IPS DF 6.9 (cell line): ENCODE results near the gene GPR39.
A peak's percentile ranks its signal among the peaks of the same experiment; 100 is the strongest.

Experiments
- DNase-seq: peaks from one replicate; pipeline ENCODE4 v3.0.0-alpha.2; 2013; ENCODE audit warnings: low read depth, low spot score
- H3K27ac ChIP-seq: one replicate; pipeline ENCODE4 v1.5.1; 2013; ENCODE audit warnings: low read length, control low read depth
- H3K27me3 ChIP-seq: 2 replicates; pipeline ENCODE4 v1.6.1; 2013; ENCODE audit warnings: mild to moderate bottlenecking, low read length; ENCODE audit not compliant: control insufficient read depth, insufficient read depth
- H3K36me3 ChIP-seq: 2 replicates; pipeline ENCODE4 v1.6.1; 2013; ENCODE audit warnings: low read length; ENCODE audit not compliant: control insufficient read depth, insufficient read depth
- H3K4me1 ChIP-seq: 2 replicates; pipeline ENCODE4 v1.6.1; 2013; ENCODE audit warnings: low read length; ENCODE audit not compliant: control insufficient read depth, insufficient read depth
- H3K4me3 ChIP-seq: 2 replicates; pipeline ENCODE4 v1.5.1; 2013; ENCODE audit warnings: mild to moderate bottlenecking, low read length
- H3K9me3 ChIP-seq: 2 replicates; pipeline ENCODE4 v1.6.1; 2013; ENCODE audit warnings: low read length, inconsistent platforms; ENCODE audit not compliant: control insufficient read depth, insufficient read depth
- WGBS: extraction: QIAGEN DNeasy Blood & Tissue Kit; methylation state at CpG from one replicate; pipeline ENCODE4 v1.1.7; 2013; ENCODE audit warnings: mixed read lengths, missing lambda C conversion rate; ENCODE audit not compliant: insufficient read length, insufficient coverage; 5-methylcytosine and 5-hydroxymethylcytosine counted together

GPR39 gene

DNA sequence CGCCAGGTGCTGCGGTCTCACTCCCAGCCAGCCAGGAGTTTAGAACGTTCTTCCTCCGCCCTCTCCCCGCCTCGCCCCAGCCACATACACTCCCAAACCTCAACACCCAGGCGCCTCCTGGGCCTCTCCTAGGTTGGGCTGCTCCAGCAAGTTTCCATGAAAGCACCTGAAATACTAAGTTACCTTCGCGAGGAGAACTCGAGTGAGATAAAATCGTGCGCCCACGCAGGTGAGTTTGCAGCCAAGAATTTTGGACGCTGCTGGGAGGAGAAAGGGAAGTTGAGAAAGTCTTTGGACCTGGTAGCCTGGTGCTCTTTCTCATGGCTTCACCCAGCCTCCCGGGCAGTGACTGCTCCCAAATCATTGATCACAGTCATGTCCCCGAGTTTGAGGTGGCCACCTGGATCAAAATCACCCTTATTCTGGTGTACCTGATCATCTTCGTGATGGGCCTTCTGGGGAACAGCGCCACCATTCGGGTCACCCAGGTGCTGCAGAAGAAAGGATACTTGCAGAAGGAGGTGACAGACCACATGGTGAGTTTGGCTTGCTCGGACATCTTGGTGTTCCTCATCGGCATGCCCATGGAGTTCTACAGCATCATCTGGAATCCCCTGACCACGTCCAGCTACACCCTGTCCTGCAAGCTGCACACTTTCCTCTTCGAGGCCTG, at the start of gene GPR39:
GPR39 (plus strand) TSS at position 83 of the 673 bp plus-strand sequence.
- peak within 1 kb of the TSS; percentile 60; the same call in 1 of the 2 replicates for H3K4me3 ChIP-seq
- no peaks in the 10 kb centered on the region for H3K9me3 ChIP-seq
- WGBS, result no CpG with 5 or more reads among the region's 23 CpGs
- H3K36me3 ChIP-seq, result no peaks in the 10 kb centered on the region
- H3K27me3 ChIP-seq, result peaks cover 4% of the 10 kb centered on the region; the same call in 1 of the 2 replicates
- peaks cover 4% of the 10 kb centered on the region for H3K4me1 ChIP-seq
- DNase-seq, result no peak
- no peak within 1 kb of the TSS for H3K27ac ChIP-seq

DNA sequence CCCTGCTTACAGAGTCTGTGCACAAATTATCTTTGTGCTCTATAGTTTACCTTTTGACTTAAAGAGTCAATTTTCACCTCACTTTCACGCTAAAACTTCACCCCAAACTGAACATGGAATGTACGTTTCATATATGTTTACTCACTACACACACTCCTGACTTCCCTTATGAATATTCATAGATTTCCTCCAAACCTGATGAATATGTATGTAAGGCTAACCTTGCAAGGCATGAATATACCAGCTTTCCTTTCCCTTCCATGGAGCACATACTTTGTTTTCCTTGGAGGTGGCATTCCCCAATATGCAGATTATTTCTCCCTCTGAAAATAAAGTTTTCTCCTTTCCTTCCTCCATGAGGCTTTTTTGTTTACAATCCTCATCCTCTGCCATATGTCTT, 48.4 kb upstream of the GPR39 start:
- WGBS, result no CpG with 5 or more reads among the region's 2 CpGs
- no peaks in the 10 kb centered on the region for H3K27me3 ChIP-seq
- H3K4me1 ChIP-seq, result no peaks in the 10 kb centered on the region
- H3K9me3 ChIP-seq, result no peaks in the 10 kb centered on the region
- no peak for DNase-seq
- H3K4me3 ChIP-seq, result no peak overlapping the region
- H3K36me3 ChIP-seq, result no peaks in the 10 kb centered on the region
- no peak overlapping the region for H3K27ac ChIP-seq

DNA sequence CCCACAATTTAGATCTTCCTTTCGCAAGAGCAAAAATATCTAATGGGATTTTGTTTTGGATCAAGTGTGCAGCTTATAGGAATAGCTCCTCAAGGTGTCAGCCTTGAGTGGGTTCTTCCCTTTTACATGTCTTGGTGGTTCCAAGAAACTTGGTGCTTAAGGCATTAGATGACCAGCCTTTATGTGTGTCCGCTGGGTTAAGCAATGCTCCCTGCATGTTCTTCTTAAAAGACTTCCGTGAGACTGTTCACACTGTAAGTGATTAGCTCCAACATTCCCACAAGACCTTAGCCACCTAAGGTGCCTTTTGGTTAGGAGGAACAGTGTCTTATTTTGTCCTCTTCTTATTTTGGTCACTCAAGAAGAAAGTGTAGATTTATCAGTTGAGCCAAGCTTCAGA, 44.3 kb upstream of the GPR39 start:
- no peaks in the 10 kb centered on the region for H3K4me1 ChIP-seq
- no peak for DNase-seq
- no peak overlapping the region for H3K27ac ChIP-seq
- no CpG with 5 or more reads among the region's 3 CpGs for WGBS
- no peak overlapping the region for H3K4me3 ChIP-seq
- no peaks in the 10 kb centered on the region for H3K36me3 ChIP-seq
- H3K27me3 ChIP-seq, result no peaks in the 10 kb centered on the region
- no peaks in the 10 kb centered on the region for H3K9me3 ChIP-seq

- H3K36me3 ChIP-seq, result no peaks in the 10 kb centered on the region
- no peaks in the 10 kb centered on the region for H3K9me3 ChIP-seq
- no peaks in the 10 kb centered on the region for H3K27me3 ChIP-seq
- no peak for DNase-seq
- H3K4me1 ChIP-seq, result no peaks in the 10 kb centered on the region
- H3K4me3 ChIP-seq, result no peak overlapping the region
- no peak overlapping the region for H3K27ac ChIP-seq
- WGBS, result no CpG with 5 or more reads among the region's 5 CpGs
These were observed 43.0 kb upstream of the GPR39 start for GRCh38 chr2:132373391-132374135.

DNA sequence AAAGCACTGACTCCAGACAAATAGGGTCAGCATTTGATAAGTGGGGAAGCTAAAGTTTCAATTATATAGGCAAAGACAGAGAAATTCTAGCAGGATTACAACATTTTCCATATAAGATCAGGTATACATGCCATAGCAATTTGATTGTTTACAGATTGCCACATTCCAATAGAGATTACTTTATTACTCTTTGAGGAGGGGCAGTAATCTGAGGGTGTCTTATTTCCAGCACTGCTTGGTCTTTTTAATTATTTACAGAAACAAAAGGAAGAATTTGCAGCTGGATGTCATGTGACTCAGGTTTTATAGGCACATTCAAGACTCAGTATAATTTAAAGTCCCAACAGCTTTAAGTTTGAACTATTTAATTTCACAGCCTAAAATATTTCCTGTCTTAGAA, 42.5 kb upstream of the GPR39 start:
- Histone ChIP-seq H3K4me3 (no peak overlapping the region), H3K36me3 (no peaks in the 10 kb centered on the region), H3K9me3 (no peaks in the 10 kb centered on the region), H3K27me3 (no peaks in the 10 kb centered on the region), H3K27ac (no peak overlapping the region), H3K4me1 (no peaks in the 10 kb centered on the region)
- DNase-seq, result no peak

DNA sequence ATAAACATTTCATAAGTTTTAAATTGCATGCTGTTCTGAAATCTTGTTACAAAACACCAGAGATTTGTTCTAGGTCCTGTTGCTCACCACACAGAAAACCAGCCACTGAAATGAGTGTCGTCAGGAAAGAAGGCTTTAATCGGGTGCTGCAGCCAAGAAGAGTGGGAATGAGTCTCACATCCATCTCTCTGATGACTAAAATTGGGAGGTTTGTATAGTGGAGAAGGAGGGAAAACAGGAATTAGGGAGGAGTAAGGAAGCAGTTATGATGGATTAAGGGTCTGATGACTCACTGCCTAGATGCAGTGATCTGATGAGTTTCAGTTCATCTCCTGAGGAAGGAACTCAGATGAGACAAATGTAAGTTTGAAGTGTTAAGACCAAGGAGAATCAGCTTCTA, 42.1 kb upstream of the GPR39 start:
- Histone ChIP-seq H3K36me3 (no peaks in the 10 kb centered on the region), H3K27ac (no peak overlapping the region), H3K4me3 (no peak overlapping the region), H3K4me1 (no peaks in the 10 kb centered on the region), H3K27me3 (no peaks in the 10 kb centered on the region), H3K9me3 (no peaks in the 10 kb centered on the region)
- no peak for DNase-seq
- no CpG with 5 or more reads among the region's 2 CpGs for WGBS

GRCh38 chr2:132374961-132375360, 41.6 kb upstream of the GPR39 start:
- no peaks in the 10 kb centered on the region for H3K9me3 ChIP-seq
- no peak for DNase-seq
- WGBS, result no CpG with 5 or more reads among the region's 1 CpG

GRCh38 chr2:132381376-132381775, 35.2 kb upstream of the GPR39 start:
- H3K4me3 ChIP-seq, result no peak overlapping the region
- no peak for DNase-seq
- H3K27me3 ChIP-seq, result no peaks in the 10 kb centered on the region
- no peaks in the 10 kb centered on the region for H3K36me3 ChIP-seq
- no CpG with 5 or more reads among the region's 4 CpGs for WGBS
- H3K4me1 ChIP-seq, result no peaks in the 10 kb centered on the region
- no peaks in the 10 kb centered on the region for H3K9me3 ChIP-seq
- no peak overlapping the region for H3K27ac ChIP-seq

More at GRCh38 chr2:132374961-132375360, 41.6 kb upstream of the GPR39 start:
- Histone ChIP-seq H3K4me3 (no peak overlapping the region), H3K27ac (no peak overlapping the region), H3K36me3 (no peaks in the 10 kb centered on the region), H3K4me1 (no peaks in the 10 kb centered on the region), H3K27me3 (no peaks in the 10 kb centered on the region)

DNA sequence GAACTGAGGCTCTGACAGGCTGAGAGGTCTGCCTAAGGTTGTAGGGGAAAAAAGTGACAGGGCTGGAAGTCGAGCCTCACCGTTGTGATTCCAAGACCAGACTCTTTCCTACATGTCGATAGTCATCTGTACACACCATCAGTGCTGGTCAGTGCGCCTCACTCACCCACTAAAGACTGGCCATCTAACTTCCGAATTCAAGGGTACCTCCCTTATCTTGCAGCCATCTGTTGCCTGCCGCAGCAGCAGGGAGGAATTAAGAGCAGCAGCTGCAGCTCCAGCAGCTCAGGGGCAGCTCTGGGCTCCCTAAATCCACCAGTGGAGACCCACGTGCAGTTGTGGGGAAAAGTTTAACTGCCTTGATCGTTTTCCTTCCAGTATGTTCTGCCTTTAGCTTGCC, 32.6 kb upstream of the GPR39 start:
- Histone ChIP-seq H3K9me3 (no peaks in the 10 kb centered on the region), H3K27ac (no peak overlapping the region), H3K27me3 (no peaks in the 10 kb centered on the region), H3K4me3 (no peak overlapping the region), H3K36me3 (no peaks in the 10 kb centered on the region), H3K4me1 (no peaks in the 10 kb centered on the region)
- no CpG with 5 or more reads among the region's 8 CpGs for WGBS
- DNase-seq, result no peak

GRCh38 chr2:132384491-132385151, 32.0 kb upstream of the GPR39 start:
- Histone ChIP-seq H3K36me3 (no peaks in the 10 kb centered on the region), H3K27me3 (no peaks in the 10 kb centered on the region), H3K4me3 (no peak overlapping the region), H3K4me1 (no peaks in the 10 kb centered on the region), H3K9me3 (no peaks in the 10 kb centered on the region), H3K27ac (no peak overlapping the region)
- no CpG with 5 or more reads among the region's 4 CpGs for WGBS
- DNase-seq, result no peak
